ENCODE measurements around the gene OVCH1.
A peak's percentile ranks its signal among the peaks of the same experiment; 100 is the strongest.

The OVCH1 gene

DNA sequence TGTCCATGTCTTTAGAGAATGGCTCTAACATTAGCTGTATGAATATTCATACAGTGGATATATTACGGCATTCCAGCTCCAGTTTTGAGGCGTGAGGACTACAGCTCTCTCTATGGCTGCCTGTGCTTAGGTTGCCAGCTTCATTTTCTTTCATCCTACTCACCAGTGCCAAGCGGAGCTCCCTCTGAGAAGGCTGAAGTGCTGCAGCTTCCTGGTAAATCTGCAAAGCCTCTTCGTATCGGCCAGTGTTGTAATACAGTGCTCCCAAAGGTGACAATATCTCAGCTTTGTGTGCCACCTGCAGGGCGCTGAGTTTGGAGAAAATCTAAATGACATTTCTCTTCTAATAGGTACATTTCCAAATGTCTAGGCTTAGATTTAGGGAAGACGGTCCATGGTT lies 19.8 kb upstream of the OVCH1 start:
- DNase-seq (ENCODE audit: insufficient read length, low spot score), result no peak
- TF ChIP-seq POLR2A (IDR thresholded peaks at IDR 0.05; ENCODE audit: low read depth, low read length), result no peak
- FAIRE-seq, result no peak

DNA sequence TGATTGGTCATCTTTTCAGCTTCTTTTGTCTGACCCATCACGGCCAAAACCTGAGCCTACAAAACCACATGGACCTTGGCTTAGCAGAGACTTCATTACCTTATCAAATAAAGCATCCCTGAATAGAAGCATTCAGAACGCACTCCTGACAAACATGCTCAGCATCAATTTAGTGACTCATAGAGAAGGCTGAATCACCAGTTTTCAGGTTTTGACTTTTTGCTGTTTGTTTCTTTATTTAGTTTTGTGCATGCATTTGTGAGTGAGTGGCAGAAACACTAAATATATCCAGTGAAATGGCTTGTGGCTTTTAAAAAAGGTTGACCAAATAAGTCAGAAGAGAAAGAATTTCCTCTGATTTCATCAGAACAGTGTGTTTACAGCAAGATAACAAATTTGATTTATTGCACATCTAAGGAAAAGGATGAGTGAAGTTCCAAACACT lies 19.0 kb upstream of the OVCH1 start:
- TF ChIP-seq POLR2A (IDR thresholded peaks at IDR 0.05; ENCODE audit: low read depth, low read length), result no peak
- DNase-seq (ENCODE audit: insufficient read length, low spot score) (no peak), FAIRE-seq (peak; percentile 15)

DNA sequence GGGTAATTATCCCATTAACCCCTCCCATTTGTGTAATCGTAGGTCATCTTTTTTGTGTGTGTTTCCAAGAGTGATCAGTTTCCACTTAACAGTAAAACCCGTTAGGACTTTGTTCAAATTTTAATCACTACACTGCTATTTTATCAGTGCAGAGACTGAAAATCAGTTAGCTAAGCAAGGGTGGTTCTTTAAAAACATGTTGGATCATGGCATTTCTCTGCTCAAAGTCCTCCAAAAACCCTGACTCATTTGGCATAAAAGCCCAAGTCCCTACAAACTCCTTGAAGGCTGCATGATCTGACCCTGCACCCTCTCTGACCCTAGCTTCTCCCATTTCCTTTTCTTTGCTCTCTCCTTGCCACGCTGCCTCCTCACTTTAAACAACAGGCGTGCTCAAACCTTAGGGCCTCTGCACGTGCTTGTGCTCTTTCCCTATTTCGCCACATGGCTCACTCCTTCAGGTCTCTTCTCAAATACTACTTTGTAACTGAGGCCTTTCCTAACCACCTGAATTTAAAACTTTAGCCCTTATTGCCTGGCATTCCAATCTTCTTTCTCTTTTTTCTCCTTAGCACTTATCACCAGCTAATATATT lies 13.2 kb upstream of the OVCH1 start:
- TF ChIP-seq POLR2A (IDR thresholded peaks at IDR 0.05; ENCODE audit: low read depth, low read length), result no peak

DNA sequence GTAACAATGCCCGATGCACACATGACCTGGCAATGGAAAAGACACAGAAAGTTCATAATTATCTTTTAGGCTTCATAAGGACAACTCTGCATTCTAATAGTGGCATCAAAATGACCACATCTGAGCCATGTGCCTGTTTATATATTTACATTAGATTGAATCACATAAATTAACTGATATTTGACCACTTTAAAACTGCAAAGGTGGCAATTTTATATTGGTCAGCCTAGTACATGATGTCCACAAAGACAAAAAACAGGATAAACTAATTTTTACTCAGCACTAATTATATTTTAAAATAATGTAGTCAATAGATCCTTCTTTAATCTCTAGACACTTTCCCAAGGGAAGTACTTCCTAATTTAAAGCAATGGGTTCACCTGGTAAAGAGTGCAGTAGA lies 12.0 kb upstream of the OVCH1 start:
- FAIRE-seq (no peak), DNase-seq (ENCODE audit: insufficient read length, low spot score) (no peak)
- no peak for TF ChIP-seq POLR2A (IDR thresholded peaks at IDR 0.05; ENCODE audit: low read depth, low read length)

More for the DNA sequence above, 13.2 kb upstream of the OVCH1 start:
- FAIRE-seq (no peak), DNase-seq (ENCODE audit: insufficient read length, low spot score) (no peak)

DNA sequence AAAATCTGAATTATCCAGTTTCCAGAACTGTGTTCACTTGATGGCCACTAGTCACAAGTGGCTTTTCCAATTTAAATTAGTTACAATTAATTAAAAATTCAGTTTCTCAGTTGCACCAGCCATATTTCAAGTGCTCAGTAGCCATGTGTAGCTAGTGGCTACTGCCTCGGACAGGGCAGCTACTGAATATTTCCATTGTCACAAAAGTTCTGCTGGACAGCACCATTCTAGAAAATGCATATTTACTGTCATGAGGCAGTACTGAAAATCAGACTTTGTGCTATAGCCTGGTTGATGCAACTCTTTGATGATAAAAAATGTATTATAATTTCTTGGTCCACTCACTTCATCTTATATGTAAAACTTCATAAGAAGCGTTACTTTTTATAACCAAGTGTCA lies 11.5 kb upstream of the OVCH1 start:
- no peak for DNase-seq (ENCODE audit: insufficient read length, low spot score)
- TF ChIP-seq POLR2A (IDR thresholded peaks at IDR 0.05; ENCODE audit: low read depth, low read length), result no peak
- no peak for FAIRE-seq

DNA sequence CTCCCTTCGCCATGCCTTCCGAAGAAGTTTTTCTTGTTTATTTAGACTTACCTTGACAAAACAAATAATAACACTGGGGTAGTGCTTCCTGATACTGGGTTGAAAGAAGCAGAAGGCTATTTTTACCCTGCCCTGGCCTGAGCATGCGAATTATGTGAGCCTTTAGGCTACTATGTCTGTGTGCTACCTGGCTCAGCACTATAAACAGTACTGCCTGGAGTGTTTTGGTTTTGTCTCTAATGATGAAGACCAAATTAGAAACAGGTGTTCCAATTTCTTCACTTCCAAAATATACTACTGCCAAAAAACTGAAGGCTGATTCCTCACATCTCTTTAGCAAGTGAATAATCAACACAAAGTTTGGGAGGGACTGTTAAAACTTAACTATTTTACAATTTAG lies 7.6 kb upstream of the OVCH1 start:
- no peak for DNase-seq (ENCODE audit: insufficient read length, low spot score)
- FAIRE-seq, result no peak
- TF ChIP-seq POLR2A (IDR thresholded peaks at IDR 0.05; ENCODE audit: low read depth, low read length), result no peak

DNA sequence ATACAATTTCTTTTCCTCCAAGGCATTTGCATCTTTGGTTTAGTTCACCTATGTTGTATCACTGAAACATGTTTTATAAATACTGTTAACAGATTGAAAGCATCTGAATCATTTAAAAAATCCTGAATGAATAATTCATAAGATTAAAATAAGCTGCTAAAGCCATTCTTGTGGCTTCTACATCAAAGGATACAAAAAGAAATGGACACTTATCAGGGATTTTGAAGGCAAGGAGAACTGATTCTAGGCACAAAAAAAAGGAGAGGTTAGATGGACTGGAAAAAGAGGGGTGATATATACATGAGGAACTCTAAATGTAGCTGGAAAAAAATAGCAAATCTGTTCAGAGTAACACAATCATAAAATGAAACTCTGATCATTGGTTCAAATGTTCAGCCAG lies 5.8 kb upstream of the OVCH1 start:
- no peak for FAIRE-seq
- no peak for TF ChIP-seq POLR2A (IDR thresholded peaks at IDR 0.05; ENCODE audit: low read depth, low read length)
- DNase-seq (ENCODE audit: insufficient read length, low spot score), result no peak

DNA sequence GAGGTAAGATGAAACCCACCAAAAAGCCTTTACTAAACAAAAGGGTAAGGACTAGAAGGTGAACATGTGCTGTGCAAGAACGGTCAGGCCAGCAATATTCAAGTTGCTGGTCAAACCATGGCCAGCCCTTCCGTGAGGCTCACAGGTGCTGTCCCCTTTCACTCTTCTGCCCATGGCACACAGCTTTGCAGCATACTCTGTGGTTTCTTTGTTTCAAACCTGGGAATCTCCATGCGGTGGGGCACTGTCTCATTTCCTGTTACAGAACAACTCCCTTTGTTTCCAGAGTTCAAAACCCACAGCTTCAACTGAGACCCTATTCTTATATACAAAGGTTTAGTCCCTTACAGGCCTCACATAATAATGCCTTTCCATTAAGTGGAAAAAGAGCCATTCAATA lies 1.7 kb upstream of the OVCH1 start:
- DNase-seq (ENCODE audit: insufficient read length, low spot score) (no peak), FAIRE-seq (no peak)
- no peak for TF ChIP-seq POLR2A (IDR thresholded peaks at IDR 0.05; ENCODE audit: low read depth, low read length)

DNA sequence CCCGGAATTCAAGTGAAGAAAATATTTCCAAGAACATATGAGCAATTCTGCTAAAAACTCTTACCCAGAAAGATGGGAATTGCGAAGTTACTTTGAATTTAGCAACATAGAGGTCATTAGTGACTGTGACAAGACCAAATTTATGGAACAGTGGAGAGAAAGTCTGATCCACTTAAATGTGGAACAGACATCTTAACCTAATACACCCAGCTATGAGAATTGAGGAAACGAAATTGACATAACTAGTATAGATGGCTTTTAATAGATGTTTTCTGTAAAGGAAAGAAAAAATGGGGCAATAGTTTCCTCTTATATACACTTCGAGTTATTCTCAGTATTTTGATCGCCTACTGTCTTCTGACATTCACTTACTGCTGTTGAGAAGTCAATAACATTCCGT lies 4.6 kb downstream of the OVCH1 start:
- DNase-seq (ENCODE audit: insufficient read length, low spot score), result no peak
- no peak for TF ChIP-seq POLR2A (IDR thresholded peaks at IDR 0.05; ENCODE audit: low read depth, low read length)
- FAIRE-seq, result no peak

DNA sequence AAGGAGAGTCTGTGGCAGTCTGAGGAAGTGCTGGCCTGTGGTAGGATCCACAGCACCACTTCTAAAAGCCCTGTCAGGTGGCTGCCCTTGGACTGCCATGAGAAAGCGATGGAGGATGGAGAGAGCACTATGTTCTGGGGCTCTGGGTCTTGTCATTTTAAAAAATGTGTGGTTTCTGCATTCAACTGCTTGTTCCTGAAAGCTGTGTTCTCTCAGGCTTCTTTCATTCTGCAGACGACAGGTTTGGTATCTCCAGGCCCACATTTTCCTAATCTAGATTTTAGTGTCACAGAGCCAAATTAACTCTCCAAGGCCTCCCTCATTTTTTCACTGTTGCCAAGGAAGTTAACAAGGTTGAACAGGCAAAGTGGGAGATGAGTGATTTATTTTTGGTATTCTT lies 10.5 kb downstream of the OVCH1 start:
- no peak for FAIRE-seq

DNA sequence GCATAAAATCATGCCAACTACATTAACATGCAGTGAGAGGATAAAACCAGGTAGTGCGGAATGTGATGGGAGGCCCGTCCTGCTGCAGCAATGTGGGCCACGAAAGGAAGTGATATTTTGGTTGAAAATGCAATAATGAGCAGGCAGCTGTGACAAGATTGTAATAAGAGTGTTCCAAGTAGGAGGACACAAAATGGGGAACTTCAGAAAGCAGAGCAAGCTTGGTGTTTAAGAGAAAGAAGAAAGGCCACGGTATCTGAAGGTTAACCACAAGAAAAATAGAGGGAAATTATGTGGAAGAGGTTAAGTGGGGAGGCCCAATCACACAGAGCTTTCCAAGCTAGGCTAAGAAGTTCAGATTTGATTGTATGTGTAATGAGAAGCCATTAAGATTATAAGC lies 34.3 kb downstream of the OVCH1 start:
- DNase-seq (ENCODE audit: insufficient read length, low spot score) (no peak), FAIRE-seq (no peak)
- no peak for TF ChIP-seq POLR2A (IDR thresholded peaks at IDR 0.05; ENCODE audit: low read depth, low read length)

More for the DNA sequence above, 10.5 kb downstream of the OVCH1 start:
- TF ChIP-seq POLR2A (IDR thresholded peaks at IDR 0.05; ENCODE audit: low read depth, low read length), result no peak
- no peak for DNase-seq (ENCODE audit: insufficient read length, low spot score)

DNA sequence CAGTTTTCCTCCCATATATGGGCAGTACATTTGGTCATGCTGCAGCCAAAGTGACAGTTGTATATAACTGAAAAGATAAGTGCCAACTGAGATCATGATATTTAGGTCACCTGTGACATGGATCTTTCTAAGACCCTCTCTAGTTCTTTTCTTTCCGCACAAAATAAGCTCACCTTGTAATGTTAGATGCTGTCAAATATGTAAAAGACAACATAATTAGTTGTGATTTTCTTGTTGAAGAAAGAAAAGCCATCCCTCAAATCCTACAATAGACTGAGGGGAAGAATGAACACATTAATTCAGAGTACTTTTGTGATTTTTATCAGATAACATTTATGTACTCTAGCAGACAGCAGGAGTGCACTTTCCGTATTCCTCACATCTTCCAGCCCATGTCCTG lies 37.4 kb downstream of the OVCH1 start:
- no peak for FAIRE-seq
- no peak for TF ChIP-seq POLR2A (IDR thresholded peaks at IDR 0.05; ENCODE audit: low read depth, low read length)
- no peak for DNase-seq (ENCODE audit: insufficient read length, low spot score)

DNA sequence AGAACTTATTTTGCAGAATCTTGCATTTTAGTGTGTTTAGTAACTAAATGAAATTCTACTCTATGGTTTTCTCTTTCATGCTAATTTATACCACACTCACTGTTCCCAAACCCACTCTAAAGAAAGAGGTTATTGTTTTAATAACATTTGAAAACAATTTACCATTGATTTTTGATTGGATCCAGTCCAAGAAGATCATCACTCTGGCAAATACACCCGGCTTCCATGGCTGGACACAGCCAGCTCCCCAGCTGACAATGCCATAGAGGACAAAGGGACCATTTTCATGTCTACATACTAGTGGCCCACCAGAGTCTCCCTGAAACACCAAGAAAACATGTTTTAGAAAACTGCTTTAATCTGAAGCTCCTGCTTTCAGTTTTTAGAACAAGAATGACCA lies 42.4 kb downstream of the OVCH1 start:
- DNase-seq (ENCODE audit: insufficient read length, low spot score), result no peak
- TF ChIP-seq POLR2A (IDR thresholded peaks at IDR 0.05; ENCODE audit: low read depth, low read length), result no peak
- FAIRE-seq, result no peak

DNA sequence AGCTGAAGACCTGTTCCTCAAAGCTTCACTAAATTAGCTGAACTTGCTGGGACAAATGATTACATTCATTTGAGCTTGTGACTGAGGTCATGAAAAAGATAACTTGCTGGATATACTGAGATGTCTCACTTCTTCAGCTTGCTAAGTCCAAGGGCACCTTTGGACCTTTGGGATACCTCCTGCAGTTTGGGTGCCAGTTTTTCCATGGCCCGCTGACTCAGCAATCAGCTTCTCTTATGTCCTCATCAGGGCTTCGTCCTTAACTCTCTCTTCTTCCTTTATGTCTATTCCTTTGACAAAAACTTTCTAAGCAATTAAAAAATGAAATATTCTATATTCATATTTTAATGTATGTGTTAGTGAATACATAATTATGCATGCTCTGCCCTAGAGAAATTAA lies 45.6 kb downstream of the OVCH1 start:
- DNase-seq (ENCODE audit: insufficient read length, low spot score), result no peak
- TF ChIP-seq POLR2A (IDR thresholded peaks at IDR 0.05; ENCODE audit: low read depth, low read length), result no peak
- FAIRE-seq, result no peak

DNA sequence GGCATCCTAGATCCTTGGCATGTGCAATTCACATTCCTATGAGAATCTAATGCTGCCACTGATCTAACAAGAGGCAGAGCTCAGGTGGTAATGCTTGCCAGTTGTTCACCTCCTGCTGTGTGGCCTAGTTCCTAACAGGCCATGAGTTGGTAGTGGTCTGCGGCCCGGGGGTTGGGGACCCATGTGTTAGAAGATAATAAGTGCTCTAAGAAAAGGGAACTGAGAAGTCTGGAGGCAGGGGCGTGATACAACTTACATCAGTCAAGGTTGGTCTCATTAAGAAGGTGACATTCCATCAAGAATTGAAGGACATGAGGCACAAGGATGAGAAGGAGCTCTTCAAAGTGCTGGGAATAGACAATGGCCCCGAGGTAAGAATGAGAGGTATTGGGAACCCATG lies 49.3 kb downstream of the OVCH1 start:
- DNase-seq (ENCODE audit: insufficient read length, low spot score) (no peak), FAIRE-seq (no peak)
- no peak for TF ChIP-seq POLR2A (IDR thresholded peaks at IDR 0.05; ENCODE audit: low read depth, low read length)

Data from H54 (cell line).